ENCODE measurements around the gene TRAF2.
"Not testable (repeated sequence)": the region's sequence is repeated elsewhere in the genome, so short reads cannot be mapped to it uniquely, and the experiment has no call there.

TRAF2 gene

DNA sequence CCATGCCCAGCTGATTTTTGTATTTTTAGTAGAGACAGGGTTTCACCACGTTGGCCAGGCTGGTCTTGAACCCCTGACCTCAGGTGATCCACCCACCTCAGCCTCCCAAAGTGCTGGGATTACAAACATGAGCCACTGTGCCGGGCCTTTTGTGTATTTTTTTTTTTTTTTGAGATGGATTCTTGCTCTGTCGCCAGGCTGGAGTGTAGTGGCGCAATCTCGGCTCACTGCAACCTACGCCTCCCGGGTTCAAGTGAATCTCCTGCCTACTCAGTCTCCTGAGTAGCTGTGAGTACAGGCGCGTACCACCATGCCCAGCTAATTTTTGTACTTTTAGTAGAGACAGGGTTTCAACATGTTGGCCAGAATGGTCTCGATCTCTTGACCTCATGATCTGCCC, 2.6 kb upstream of the TRAF2 start:
- DNase-seq, result not testable (repeated sequence)

DNA sequence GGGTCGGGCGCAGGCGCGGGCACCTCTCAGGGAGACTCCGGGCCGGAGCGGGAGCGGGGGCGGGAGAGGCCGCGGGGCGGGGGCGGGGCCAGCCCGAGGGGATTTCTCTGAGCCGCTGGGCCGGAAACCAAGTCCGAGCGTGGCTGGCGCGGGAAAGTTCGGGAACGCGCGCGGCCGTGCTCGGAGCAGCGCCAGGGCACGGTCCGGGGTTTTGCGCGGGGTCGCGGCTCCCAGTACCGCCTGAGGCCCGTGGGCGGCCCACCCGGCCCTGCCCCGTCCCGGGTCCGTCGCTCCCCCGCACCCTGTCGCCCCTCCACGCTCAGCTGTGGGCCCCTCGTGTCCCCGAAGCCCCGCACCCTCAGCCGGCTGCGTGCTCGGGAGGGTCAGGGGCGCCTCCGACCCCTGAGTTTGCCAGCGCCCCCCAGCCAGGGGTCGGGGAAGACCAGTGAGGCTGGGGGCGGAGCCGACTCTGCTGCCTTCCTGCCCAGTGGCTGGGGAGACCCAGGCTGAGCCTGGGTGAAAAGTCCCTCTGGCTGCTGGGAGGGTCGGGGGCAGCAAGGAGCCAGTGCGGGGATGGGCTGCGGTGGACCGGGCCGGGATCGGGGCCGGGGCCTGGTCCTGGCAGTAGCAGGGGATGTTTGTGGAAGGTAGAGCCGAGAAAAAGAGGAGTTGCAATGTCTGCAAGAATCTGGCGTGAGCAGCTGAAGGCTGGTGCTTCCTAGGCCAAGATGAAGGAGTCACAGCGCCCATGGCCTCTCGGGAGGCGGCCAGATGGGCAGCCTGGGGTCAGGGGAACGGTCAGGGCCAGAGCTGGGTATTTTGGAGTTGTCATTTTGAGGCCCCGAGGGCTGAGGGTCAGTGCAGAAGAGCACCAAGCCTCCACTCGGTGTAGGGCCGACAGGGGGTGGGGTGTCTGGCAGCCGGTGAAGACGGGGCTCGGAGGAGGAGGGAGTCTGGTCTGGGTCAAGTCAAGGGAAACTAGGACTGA, 588 bp downstream of the TRAF2 start:
- DNase-seq, result peak; percentile 48

DNA sequence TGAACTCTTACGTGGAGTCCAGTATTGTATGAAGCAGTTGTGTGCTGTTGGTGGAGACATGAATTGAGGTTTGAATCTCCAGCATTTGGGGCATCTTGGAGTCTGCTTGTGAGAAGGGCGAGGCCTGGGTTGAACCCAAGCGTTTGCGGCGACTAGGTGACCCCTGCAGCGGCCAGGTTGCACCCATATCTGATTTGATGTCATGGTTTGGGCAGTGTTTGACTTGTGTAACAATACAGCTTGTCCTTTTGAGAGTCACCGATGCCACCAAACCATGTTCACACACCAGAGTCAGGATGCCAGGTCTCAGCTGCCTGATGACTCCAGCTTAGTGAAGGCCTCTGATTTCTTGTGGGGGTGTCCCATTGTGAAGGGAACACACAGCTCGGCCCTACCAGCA, 2.1 kb downstream of the TRAF2 start:
- no peak for DNase-seq

DNA sequence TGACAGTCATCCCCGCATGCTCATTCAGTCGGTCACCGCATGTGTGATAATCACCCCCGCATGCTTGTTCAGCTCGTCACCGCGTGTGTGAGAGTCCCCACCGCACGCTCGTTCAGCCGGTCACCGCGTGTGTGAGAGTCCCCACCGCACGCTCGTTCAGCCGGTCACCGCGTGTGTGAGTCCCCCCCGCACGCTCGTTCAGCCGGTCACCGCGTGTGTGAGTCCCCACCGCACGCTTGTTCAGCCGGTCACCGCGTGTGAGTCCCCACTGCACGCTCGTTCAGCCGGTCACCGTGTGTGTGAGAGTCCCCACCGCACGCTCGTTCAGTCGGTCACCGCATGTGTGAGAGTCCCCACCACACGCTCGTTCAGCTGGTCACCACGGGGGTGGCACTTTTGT, 3.5 kb downstream of the TRAF2 start:
- DNase-seq, result no peak

DNA sequence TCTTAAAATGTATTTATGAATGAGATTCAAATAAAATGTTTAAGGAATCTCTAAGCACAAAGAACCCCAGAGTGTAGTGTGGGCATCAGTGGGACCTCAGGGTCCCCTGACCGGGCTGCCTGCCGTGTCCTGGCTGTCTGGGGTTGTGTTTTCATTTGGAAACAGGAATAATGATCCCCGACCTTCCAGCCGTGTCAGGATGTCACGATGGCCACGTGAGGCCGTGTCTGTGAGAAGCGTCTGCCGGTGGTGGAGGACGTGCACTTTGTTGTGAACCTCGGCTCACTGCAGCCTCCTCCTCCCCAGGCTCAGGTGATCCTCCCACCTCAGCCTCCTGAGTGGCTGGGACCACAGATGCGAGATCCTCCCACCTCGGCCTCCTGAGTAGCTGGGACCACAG, 4.3 kb downstream of the TRAF2 start:
- no peak for DNase-seq

DNA sequence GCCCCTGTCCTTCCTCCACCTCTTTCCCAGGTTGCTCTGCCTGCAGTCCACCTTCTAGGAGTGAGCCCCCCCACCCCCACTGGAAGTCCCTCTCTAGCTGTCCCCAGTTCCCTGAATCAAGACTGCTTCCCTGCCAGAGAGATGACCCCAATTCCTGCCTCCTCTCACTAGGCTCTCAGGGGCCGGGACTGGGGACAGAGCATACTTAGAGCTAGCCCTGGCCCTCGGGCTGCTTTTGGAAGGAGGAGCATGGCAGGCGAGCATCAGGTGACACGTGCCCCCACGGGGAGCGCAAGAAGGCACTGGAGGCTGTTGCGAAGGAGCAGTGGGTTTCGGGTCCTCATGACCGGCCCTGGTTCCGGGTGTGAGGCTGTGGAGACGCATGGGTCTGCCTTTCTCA, 9.7 kb downstream of the TRAF2 start:
- no peak for DNase-seq

- DNase-seq, result no peak
Measured at GRCh38 chr9:136898483-136899100, 12.3 kb downstream of the TRAF2 start.

DNA sequence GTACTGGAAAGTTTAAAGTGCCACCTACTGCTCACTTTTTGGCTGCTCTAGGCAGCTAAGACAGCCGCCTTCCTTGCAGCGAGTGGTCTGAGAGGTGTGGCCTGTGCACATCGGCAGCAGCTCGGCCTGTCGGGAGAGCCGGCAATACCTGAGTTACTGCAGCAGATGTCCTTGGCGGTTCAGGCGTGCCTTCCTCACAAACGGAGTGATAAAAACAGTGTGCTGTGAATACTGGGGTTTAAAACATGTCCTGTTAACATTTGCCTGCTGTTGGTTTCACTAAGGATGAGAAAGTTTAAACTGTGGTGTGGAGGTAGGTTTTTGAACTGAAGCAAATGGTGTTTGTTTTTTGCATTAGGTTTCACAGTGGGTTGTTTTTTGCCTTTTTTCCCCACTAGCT, 12.9 kb downstream of the TRAF2 start:
- no peak for DNase-seq

- DNase-seq, result no peak
Measured at GRCh38 chr9:136900556-136900955, 14.2 kb downstream of the TRAF2 start.

GRCh38 chr9:136900988-136901515, 14.7 kb downstream of the TRAF2 start:
- DNase-seq, result no peak

DNA sequence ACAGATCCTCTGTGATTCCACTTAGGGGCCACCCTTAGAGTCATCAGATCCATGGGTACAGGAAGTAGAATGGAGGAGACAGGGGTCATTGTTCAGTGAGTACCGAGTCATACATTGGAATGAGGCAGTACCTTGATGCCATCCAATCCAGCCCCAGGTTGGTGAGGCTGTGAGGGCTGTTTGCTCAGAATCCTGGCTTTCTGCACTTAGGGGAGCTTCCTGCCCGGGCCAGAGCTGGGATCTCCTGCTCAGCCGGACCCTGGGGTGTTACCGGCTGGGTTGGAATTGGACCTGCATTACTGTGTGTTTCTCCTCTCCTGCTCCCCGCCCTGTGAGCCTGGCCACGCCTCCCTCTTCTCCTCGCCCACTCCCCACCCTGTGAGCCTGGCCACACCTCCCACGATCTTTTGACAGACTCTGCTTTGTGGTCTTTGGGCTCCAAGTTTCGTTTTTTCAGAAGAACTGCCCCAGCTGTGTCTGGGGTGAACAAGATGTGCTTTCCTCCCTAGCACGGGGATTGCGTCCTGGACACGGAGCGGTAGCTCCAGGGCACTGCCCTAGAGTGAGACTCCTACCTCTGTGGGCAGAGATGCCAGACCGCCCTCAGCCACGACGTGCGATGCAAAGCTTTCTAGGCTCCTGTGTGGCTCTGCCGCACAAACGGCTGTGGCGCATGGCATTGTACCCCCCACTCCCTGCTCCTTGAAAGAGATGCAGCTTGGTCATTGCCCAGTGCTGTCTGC, 15.4 kb downstream of the TRAF2 start:
- no peak for DNase-seq

DNA sequence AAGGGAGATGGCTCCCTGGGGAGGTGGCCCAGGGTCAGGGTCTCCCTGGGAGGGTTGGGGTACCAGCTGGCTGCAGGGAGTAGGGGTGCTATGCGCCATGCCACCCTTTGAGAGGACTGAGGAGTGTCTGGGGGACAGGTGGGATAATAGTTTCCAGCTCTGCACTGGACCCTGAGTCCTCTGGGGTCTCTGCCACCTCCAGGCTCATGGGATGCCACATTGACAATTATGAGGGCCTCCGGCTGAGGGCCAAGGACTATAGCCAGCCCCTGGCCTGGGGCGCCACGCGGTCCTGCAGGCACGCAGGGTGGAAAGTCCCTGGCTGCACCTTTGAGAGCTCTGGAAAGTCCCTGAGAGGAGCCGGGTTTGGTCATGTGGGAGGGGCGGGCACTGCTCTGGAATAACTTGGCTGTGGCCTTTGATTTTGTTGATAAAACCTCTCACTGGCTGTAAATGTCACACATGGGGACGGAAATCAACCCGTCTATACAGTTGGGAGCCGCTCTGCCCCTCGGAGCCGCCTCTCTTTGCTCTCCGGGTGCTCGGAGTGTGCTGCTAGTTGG, 16.0 kb downstream of the TRAF2 start:
- DNase-seq, result no peak

GRCh38 chr9:136903041-136903554, 16.8 kb downstream of the TRAF2 start:
- no peak for DNase-seq

DNA sequence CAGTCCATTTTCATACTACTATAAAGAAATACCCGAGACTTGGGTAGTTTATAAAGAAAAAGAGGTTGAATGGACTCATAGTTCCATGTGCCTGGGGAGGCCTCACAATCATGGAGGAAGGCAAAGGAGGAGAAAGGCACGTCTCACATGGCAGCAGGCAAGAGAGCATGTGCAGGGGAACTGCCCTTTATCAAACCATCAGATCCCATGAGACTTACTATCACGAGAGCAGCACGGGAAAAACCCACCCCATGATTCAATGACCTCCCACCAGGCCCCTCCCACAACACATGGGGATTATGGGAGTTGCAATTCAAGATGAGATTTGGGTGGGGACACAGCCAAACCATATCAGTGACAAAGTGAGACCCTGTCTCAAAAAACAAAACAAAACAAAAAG, 19.9 kb downstream of the TRAF2 start:
- DNase-seq, result no peak

DNA sequence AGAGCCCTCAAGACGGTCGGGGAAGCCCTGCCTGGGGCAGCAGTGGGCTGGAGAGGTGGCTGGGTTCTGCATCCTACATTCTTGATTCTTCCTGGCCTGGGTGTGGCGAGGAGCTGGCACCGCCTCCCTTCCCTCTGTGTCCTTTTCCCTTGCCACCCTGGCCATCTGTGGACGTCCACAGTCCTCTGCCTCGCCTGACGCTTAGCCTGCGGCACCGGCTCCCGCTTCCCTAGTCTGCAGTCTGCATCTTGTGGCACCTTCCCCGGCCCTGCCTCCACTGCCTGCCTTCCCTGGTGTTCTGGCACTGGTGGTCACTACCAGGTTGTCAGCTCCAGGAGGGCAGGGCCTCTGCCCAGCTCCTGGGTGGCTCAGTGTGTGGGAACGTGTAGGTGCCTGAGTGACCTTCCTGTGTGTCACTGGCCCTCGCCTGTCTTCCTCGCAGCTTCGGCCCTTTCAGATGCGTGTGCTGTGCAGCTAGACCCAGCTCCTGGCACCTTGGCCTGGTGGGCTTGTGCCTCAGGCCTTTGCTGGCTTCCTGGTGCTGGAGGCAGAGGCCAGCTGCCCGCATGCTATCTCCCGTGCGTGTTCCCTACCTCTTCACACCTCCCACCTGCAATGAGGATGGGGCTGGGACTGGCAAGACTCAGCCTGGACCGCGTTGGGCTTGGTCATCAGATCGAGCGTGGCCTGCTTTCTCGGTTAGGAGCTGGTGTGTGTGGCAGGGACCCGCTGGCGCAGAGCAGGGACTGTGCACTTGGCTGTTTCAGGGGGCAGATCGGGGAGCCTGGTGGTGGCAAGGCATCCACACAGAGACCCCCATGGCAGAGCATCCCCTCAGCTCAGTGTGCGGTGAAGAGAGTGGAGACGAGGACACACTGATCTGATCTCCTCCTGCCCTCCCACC, 20.9 kb downstream of the TRAF2 start:
- no peak for DNase-seq

DNA sequence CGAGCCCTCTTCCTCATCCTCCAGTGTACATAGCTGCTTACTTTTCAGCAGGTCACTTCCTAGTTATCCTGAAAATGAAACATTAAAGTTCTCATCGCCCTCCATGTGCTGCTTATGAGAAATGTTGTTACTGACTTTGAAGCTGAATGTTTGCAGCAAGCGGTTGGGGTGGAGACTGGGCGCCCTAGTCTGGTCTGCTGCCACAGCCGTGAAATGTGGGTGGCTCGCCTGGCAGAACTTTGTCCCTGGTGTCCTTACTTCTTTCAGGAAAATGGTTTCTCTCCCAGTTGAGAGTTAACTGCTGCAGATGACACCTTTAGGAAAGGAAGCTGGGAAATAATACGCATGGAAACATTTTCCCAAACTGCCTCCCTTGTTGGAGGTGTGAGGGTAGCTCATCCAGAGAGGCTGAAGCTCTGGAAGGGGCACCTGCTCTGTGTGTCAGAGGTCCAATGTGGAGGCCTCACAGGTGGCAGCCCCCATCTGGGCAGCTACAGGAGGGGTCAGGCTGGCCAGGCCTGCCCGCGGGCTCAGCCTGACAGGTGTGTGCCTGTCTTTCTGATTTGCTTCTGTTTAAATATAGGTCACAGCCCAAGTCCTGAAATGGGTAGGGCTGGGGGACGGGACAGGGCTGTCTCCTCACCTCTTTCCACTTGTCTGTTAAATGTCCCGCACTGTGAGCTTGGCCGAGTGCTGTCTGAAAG, 24.0 kb downstream of the TRAF2 start:
- DNase-seq, result no peak

- no peak for DNase-seq
Measured at GRCh38 chr9:136910901-136911245, 24.6 kb downstream of the TRAF2 start.

GRCh38 chr9:136913701-136914438, 27.6 kb downstream of the TRAF2 start:
- DNase-seq, result no peak

DNA sequence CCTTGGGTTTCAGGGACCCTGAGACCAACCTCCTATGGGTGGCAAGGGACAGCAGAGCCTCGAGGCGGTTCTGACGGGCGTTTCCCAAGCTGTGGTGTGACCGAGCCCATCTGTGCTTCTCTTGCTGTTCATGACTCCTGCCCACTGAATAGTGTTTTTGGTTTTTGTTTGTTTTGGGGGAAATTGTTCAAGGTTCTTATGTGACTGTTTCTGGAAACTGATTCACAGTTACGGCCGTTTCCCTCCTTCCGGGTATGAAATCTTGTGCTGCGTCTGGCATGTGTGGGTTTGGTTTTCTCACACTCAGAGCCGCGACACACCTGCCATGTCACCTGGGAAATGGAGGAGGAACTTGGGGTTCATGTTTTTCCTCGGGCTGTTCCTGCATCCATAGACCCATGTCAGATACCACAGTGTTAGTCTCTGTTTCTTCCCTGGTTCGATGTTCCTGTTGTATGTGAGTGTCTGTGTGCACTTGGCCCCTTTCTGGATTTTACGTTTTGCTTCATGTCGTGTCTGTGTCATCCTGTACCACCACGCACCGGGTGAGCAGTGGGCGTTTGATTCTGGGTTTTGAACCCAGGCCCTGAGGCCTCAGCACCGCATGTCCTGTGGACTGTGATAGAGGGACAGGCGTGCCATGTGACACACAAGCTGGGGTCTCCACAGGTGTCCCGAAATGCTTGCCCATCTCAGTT, 29.5 kb downstream of the TRAF2 start:
- no peak for DNase-seq

Measured in NCI-H82 (cell line).